Sigmoid colon (tissue), 7 donors: ENCODE data around the gene SHH. TPM values are rescaled to one million over a fixed set of nuclear protein-coding genes. Genes with fewer than 3 reads are reported as not detected.

Source experiments
- DNase-seq: peaks from one replicate; pipeline ENCODE4 v3.0.0-alpha.2; 2019
- H3K27ac ChIP-seq, 4 donors: fragments of 200-600 bp; sonication (generic); one replicate each; pipeline ENCODE4 v1.5.1; 2016 to 2019; ENCODE audit warnings: mild to moderate bottlenecking in 1 of 4
- H3K27me3 ChIP-seq, 3 donors: fragments of 200-600 bp; sonication (generic); one replicate each; pipeline ENCODE4 v1.5.1; 2019; ENCODE audit warnings: mild to moderate bottlenecking in 1 of 3
- H3K36me3 ChIP-seq, 4 donors: fragments of 200-600 bp; sonication (generic); one replicate each; pipeline ENCODE4 v1.5.1; 2016 to 2019
- H3K4me1 ChIP-seq, 4 donors: fragments of 200-600 bp; sonication (generic); one replicate each; pipeline ENCODE4 v1.5.1; 2017 to 2019
- H3K4me3 ChIP-seq, 4 donors: fragments of 200-600 bp; sonication (generic); one replicate each; pipeline ENCODE4 v1.5.1; 2017 to 2019; ENCODE audit warnings: mild to moderate bottlenecking in 2 of 4, moderate library complexity in 1 of 4
- H3K9me3 ChIP-seq, 4 donors: fragments of 200-600 bp in 3 of 4; sonication (generic) in 3 of 4; one replicate each; pipeline versions ENCODE4 v1.5.1 to v1.6.1; 2013 to 2019
- CTCF ChIP-seq, 4 experiments: fragments of 450-650 bp in 3 of 4; fragments of 200-600 bp in 1 of 4; IDR thresholded peaks; one replicate each; pipeline ENCODE4 v1.5.1; 2016 to 2019; ENCODE audit warnings: antibody characterized with exemption in 4 of 4, mild to moderate bottlenecking in 3 of 4, moderate library complexity in 2 of 4
- EP300 ChIP-seq, 4 donors: sonication (generic); formaldehyde crosslinking; IDR thresholded peaks; one replicate each; pipeline ENCODE4 v1.6.1; 2017; ENCODE audit warnings: antibody characterized with exemption in 4 of 4
- POLR2A ChIP-seq, 2 donors: fragments of 450-650 bp; IDR thresholded peaks; one replicate each; pipeline ENCODE4 v1.6.1; 2016; ENCODE audit warnings: antibody characterized with exemption in 2 of 2, mild to moderate bottlenecking in 2 of 2, moderate library complexity in 2 of 2
- POLR2AphosphoS5 ChIP-seq, 4 donors: sonication (generic); formaldehyde crosslinking; IDR thresholded peaks; one replicate each; pipeline ENCODE4 v1.6.1; 2017; ENCODE audit warnings: antibody characterized with exemption in 4 of 4
- WGBS, 2 donors: extraction: QIAGEN DNeasy Blood & Tissue Kit; methylation state at CpG; one replicate each; pipeline ENCODE4 v1.1.7; 2013; 5-methylcytosine and 5-hydroxymethylcytosine counted together
- intact Hi-C: fragments of 100-400 bp; cut with DNase I; formaldehyde crosslinking; loops from one replicate; pipeline ENCODE4 v1.15.1; 2023
- polyA plus RNA-seq, 3 donors: library from polyadenylated mRNA; stranded (reverse); fragments of 200-250 nt; gene quantifications; one replicate each; pipeline ENCODE4 v1.2.3, GENCODE V29; 2013
- total RNA-seq, 4 donors: library from RNA; depleted of rRNA; stranded (reverse); fragments of >200 nt; gene quantifications; one replicate each; pipeline ENCODE4 v1.1.0, GENCODE V29; 2016
- donor health status: healthy with polysubstance abuse.
- donor health status: Bipolar disorder and iron deficiency.
- donor health status: healthy.

The SHH gene
- total and polyA plus RNA-seq, 7 donors = 0.46 to 1.8 (median 0.60) TPM; not detected in 4

DNA sequence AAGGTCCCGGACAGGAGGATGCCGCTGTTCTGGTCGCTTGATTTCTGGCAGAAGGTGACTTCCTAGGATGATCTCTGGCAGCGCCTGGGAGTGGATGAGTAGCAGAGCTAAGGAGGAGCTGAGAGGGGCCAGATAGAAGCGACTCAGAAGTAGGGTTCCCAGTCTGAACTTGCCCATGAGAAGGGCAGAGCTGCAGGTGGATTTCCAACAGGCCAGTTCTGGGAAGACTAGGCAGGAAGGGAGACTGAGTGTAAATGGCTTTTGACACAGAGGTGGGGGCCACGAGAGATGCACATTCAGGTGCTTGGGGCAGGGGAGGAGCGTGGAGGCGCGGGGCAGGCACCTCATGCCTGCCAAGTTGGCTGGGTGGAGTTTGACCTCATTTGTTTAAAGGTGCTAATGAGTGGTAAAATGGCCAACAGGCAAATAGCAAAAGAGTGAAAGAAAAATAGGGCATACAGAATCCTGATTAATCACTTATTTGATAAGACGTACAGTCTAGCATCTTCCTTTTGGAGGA lies 58.8 kb downstream of the SHH start:
- 66 to 84% methylated on average over 10 of the region's 10 CpGs for WGBS, 2 donors
- no peak overlapping the region for H3K4me3 ChIP-seq
- TF ChIP-seq POLR2A (IDR thresholded peaks at IDR 0.05) = no peak
- TF ChIP-seq CTCF (IDR thresholded peaks at IDR 0.05) = no peak
- no peak for TF ChIP-seq EP300 (IDR thresholded peaks at IDR 0.05)
- no peak for TF ChIP-seq POLR2AphosphoS5 (IDR thresholded peaks at IDR 0.05)
- no peaks in the 10 kb centered on the region for H3K27me3 ChIP-seq
- H3K9me3 ChIP-seq = no peaks in the 10 kb centered on the region
- no peak for DNase-seq
- no peaks in the 10 kb centered on the region for H3K36me3 ChIP-seq
- H3K27ac ChIP-seq = no peak overlapping the region
- intact Hi-C loops = no loop called here
- H3K4me1 ChIP-seq = peaks cover 0 to 65% (median 42%) of the 10 kb centered on the region in 4 donors

- peaks cover 0 to 71% (median 44%) of the 10 kb centered on the region in 4 donors for H3K4me1 ChIP-seq
- no peak overlapping the region for H3K4me3 ChIP-seq
- H3K9me3 ChIP-seq = no peaks in the 10 kb centered on the region
- peak; percentile 36 for DNase-seq
- TF ChIP-seq EP300 (IDR thresholded peaks at IDR 0.05) (no peak), POLR2A (IDR thresholded peaks at IDR 0.05) (no peak), CTCF (IDR thresholded peaks at IDR 0.05) (no peak), POLR2AphosphoS5 (IDR thresholded peaks at IDR 0.05) (no peak)
- no peaks in the 10 kb centered on the region for H3K36me3 ChIP-seq
- H3K27me3 ChIP-seq = no peaks in the 10 kb centered on the region
- 70 to 85% methylated on average over 9 of the region's 9 CpGs for WGBS, 2 donors
- intact Hi-C loops = no loop called here
- no peak overlapping the region for H3K27ac ChIP-seq
These were observed 59.4 kb downstream of the SHH start for GRCh38 chr7:155752756-155753445.

- intact Hi-C loops = no loop called here
- Histone ChIP-seq H3K4me3 (no peak overlapping the region), H3K36me3 (peaks cover 0 to 8% (median 0%) of the 10 kb centered on the region in 4 donors), H3K27me3 (no peaks in the 10 kb centered on the region), H3K27ac (no peak overlapping the region), H3K9me3 (no peaks in the 10 kb centered on the region), H3K4me1 (peaks cover 0 to 85% (median 45%) of the 10 kb centered on the region in 4 donors)
- DNase-seq = peak; percentile 32
- WGBS, 2 donors = 89 to 90% methylated on average over 4 of the region's 4 CpGs
- TF ChIP-seq CTCF (IDR thresholded peaks at IDR 0.05) = no peak
- TF ChIP-seq POLR2A (IDR thresholded peaks at IDR 0.05) = no peak
- no peak for TF ChIP-seq POLR2AphosphoS5 (IDR thresholded peaks at IDR 0.05)
- no peak for TF ChIP-seq EP300 (IDR thresholded peaks at IDR 0.05)
These were observed 60.9 kb downstream of the SHH start for GRCh38 chr7:155751409-155751808.

GRCh38 chr7:155750255-155751125 lies 61.8 kb downstream of the SHH start:
- no peak for DNase-seq
- Histone ChIP-seq H3K4me1 (peaks cover 0 to 86% (median 45%) of the 10 kb centered on the region in 4 donors), H3K4me3 (no peak overlapping the region), H3K9me3 (no peaks in the 10 kb centered on the region), H3K27ac (no peak overlapping the region), H3K36me3 (peaks cover 3 to 17% (median 5%) of the 10 kb centered on the region in 4 donors), H3K27me3 (no peaks in the 10 kb centered on the region)
- 75 to 77% methylated on average over 5 of the region's 5 CpGs for WGBS, 2 donors
- intact Hi-C loops = no loop called here
- TF ChIP-seq POLR2AphosphoS5 (IDR thresholded peaks at IDR 0.05) (no peak), POLR2A (IDR thresholded peaks at IDR 0.05) (no peak), EP300 (IDR thresholded peaks at IDR 0.05) (no peak), CTCF (IDR thresholded peaks at IDR 0.05) (no peak)

Other genes with a start within 250 kb of the SHH start
- 10 to 100 TPM; 27.5 to 60.4 (median 36.1) TPM for gene RBM33, start 167.8 kb downstream of the SHH start, total RNA-seq
- 10 to 100 TPM in 1 of 3 donors, 1 to 10 TPM in 2; 3.6 to 30.8 (median 8.1) TPM for gene RBM33, start 167.8 kb downstream of the SHH start, polyA plus RNA-seq